Measurements from ENCODE around the gene TECTB. TPM values are rescaled to one million over a fixed set of nuclear protein-coding genes. Genes with fewer than 3 reads are reported as not detected.

TECTB gene
- total RNA-seq, 4 donors from 2014 or later: not detected

GRCh38 chr10:112313234-112313633 lies 30.0 kb downstream of the TECTB start:
- intact Hi-C loops (cut with DNase I; ENCODE audit: low total_unique reads) (loop anchor here (10.0 kb wide), 1 partner anchor 118 kb away; no protein-coding TSS in a partner anchor), in situ Hi-C loops (cut with MboI; ENCODE audit: low pct_ligation_motif_present in 1 of 4, low pct_unique_long_range_greater_than_20kb in 1 of 4, low sequenced_read_pairs in 3 of 4) (loop anchor here in 3 of 4 donors (10.0 to 25.0 kb wide), 3 partner anchors 126 to 176 kb away; partner anchors contain the start of gene GPAM (in 1 of the 3))
- Histone ChIP-seq H3K4me3 (no peak overlapping the region), H3K27ac (no peak overlapping the region), H3K36me3 (no peaks in the 10 kb centered on the region), H3K9me3 (no peaks in the 10 kb centered on the region), H3K4me1 (no peaks in the 10 kb centered on the region), H3K27me3 (no peaks in the 10 kb centered on the region)
- TF ChIP-seq POLR2AphosphoS5 (IDR thresholded peaks at IDR 0.05) (no peak), POLR2A (IDR thresholded peaks at IDR 0.05) (no peak), EP300 (IDR thresholded peaks at IDR 0.05; ENCODE audit: low read depth) (no peak)
- TF ChIP-seq, protein P1, sequence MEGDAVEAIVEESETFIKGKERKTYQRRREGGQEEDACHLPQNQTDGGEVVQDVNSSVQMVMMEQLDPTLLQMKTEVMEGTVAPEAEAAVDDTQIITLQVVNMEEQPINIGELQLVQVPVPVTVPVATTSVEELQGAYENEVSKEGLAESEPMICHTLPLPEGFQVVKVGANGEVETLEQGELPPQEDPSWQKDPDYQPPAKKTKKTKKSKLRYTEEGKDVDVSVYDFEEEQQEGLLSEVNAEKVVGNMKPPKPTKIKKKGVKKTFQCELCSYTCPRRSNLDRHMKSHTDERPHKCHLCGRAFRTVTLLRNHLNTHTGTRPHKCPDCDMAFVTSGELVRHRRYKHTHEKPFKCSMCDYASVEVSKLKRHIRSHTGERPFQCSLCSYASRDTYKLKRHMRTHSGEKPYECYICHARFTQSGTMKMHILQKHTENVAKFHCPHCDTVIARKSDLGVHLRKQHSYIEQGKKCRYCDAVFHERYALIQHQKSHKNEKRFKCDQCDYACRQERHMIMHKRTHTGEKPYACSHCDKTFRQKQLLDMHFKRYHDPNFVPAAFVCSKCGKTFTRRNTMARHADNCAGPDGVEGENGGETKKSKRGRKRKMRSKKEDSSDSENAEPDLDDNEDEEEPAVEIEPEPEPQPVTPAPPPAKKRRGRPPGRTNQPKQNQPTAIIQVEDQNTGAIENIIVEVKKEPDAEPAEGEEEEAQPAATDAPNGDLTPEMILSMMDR (IDR thresholded peaks at IDR 0.05): no peak
- WGBS, 2 donors (ENCODE audit: low coverage in 1 of 2): 56 to 85% methylated on average over 2 to 3 of the region's 3 CpGs
- DNase-seq: no peak

DNA sequence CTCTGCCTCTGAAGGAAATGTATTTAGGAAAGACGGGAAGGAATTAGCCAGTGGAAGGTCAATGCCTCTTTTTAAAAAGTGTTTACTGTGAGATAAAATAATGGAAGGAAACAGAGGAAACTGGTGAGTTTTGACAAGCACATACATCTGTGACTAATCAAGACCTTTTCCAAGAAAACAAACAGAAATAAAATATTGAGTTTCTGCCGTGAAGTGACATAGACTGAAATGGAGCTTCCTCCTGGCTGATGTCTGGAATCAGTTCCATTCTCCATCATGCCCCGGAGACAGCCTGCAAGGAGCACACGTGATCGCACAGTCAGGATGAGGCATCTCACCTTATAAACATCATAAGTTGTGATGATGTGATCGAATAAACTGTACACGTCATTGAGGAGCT lies 30.7 kb downstream of the TECTB start:
- TF ChIP-seq, protein P1 (IDR thresholded peaks at IDR 0.05): no peak
- TF ChIP-seq EP300 (IDR thresholded peaks at IDR 0.05; ENCODE audit: low read depth) (no peak), POLR2AphosphoS5 (IDR thresholded peaks at IDR 0.05) (no peak), POLR2A (IDR thresholded peaks at IDR 0.05) (no peak)
- Histone ChIP-seq H3K36me3 (no peaks in the 10 kb centered on the region), H3K4me3 (no peak overlapping the region), H3K9me3 (no peaks in the 10 kb centered on the region), H3K4me1 (no peaks in the 10 kb centered on the region), H3K27ac (no peak overlapping the region), H3K27me3 (no peaks in the 10 kb centered on the region)
- WGBS, 2 donors (ENCODE audit: low coverage in 1 of 2): 68 to 73% methylated on average over 2 to 7 of the region's 7 CpGs
- in situ Hi-C loops (cut with MboI; ENCODE audit: low pct_ligation_motif_present in 1 of 4, low pct_unique_long_range_greater_than_20kb in 1 of 4, low sequenced_read_pairs in 3 of 4): loop anchor here in 3 of 4 donors (10.0 to 25.0 kb wide), 3 partner anchors 127 to 177 kb away; partner anchors contain the start of gene GPAM (in 1 of the 3)
- no peak for DNase-seq
- intact Hi-C loops (cut with DNase I; ENCODE audit: low total_unique reads): loop anchor here (10.0 kb wide), 1 partner anchor 119 kb away; no protein-coding TSS in a partner anchor

DNA sequence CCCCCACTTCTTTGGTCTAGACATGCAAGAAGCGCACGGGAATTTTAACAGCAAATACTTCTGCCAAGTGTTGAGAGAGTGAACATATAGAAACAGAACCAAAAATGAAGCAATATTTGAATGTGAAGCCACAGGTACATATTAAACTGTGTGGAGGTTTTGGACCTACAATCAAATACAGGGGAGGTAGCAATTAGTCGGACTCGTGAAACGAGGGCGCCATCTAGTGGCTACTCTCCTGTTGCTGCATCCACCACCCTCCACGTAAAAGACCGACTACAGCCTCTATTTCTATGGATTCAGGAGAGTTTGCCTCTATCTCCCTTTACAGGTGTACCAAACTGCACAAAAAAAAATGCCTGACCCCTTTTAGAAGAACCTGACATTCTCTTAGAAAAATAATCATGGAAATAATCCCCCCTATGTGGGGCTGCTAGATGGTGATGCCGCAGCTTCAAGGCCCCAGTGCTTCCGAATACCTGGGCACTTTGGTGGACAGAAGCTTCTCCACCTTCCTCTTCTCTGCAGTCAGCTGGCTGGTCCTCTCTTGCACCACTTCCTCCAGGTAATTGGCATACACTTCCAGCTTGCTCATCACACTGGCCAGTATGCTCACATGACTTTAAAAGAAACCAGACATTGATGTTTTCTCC lies 31.7 kb downstream of the TECTB start:
- Histone ChIP-seq H3K27me3 (no peaks in the 10 kb centered on the region), H3K9me3 (no peaks in the 10 kb centered on the region), H3K4me1 (no peaks in the 10 kb centered on the region), H3K4me3 (no peak overlapping the region), H3K36me3 (no peaks in the 10 kb centered on the region), H3K27ac (no peak overlapping the region)
- peak; percentile 83 for DNase-seq
- in situ Hi-C loops (cut with MboI; ENCODE audit: low pct_ligation_motif_present in 1 of 4, low pct_unique_long_range_greater_than_20kb in 1 of 4, low sequenced_read_pairs in 3 of 4) (loop anchor here in 3 of 4 donors (10.0 to 25.0 kb wide), 3 partner anchors 128 to 178 kb away; partner anchors contain the start of gene GPAM (in 1 of the 3)), intact Hi-C loops (cut with DNase I; ENCODE audit: low total_unique reads) (loop anchor here (10.0 kb wide), 1 partner anchor 120 kb away; no protein-coding TSS in a partner anchor)
- 17 to 29% methylated on average over 8 to 10 of the region's 10 CpGs for WGBS, 2 donors (ENCODE audit: low coverage in 1 of 2)
- TF ChIP-seq POLR2AphosphoS5 (IDR thresholded peaks at IDR 0.05): no peak
- TF ChIP-seq, protein P1 (IDR thresholded peaks at IDR 0.05): peak; percentile 75 to 92 (median 87)

GRCh38 chr10:112327678-112328077 lies 44.5 kb downstream of the TECTB start:
- no peaks in the 10 kb centered on the region for H3K36me3 ChIP-seq

More at GRCh38 chr10:112327678-112328077, 44.5 kb downstream of the TECTB start:
- H3K4me3 ChIP-seq: no peak overlapping the region
- intact Hi-C loops (cut with DNase I; ENCODE audit: low total_unique reads): no loop called here
- H3K9me3 ChIP-seq: no peaks in the 10 kb centered on the region
- in situ Hi-C loops (cut with MboI; ENCODE audit: low pct_ligation_motif_present in 1 of 4, low pct_unique_long_range_greater_than_20kb in 1 of 4, low sequenced_read_pairs in 3 of 4): no loop called here
- peaks cover 4 to 10% (median 9%) of the 10 kb centered on the region in 4 donors for H3K4me1 ChIP-seq
- WGBS, 2 donors (ENCODE audit: low coverage in 1 of 2): 82 to 83% methylated on average over 2 to 3 of the region's 3 CpGs
- H3K27ac ChIP-seq: no peak overlapping the region
- TF ChIP-seq POLR2A (IDR thresholded peaks at IDR 0.05) (no peak), POLR2AphosphoS5 (IDR thresholded peaks at IDR 0.05) (no peak), EP300 (IDR thresholded peaks at IDR 0.05; ENCODE audit: low read depth) (no peak)
- TF ChIP-seq, protein P1 (IDR thresholded peaks at IDR 0.05): no peak
- H3K27me3 ChIP-seq: no peaks in the 10 kb centered on the region
- no peak for DNase-seq
